Subcutaneous abdominal adipose tissue (tissue), 5 donors: ENCODE data around the gene DNAJC5.

Experiments used
- H3K27ac ChIP-seq: one replicate; pipeline ENCODE4 v1.7.0; 2013; ENCODE audit warnings: low read depth, mild to moderate bottlenecking, inconsistent platforms, low read length, moderate library complexity
- H3K27me3 ChIP-seq, 5 donors: one replicate each; pipeline ENCODE4 v1.7.0; 2013; ENCODE audit warnings: low read length in 5 of 5, inconsistent platforms in 1 of 5; ENCODE audit not compliant: control insufficient read depth in 5 of 5, insufficient read depth in 4 of 5
- H3K36me3 ChIP-seq, 5 donors: one replicate each; pipeline ENCODE4 v1.7.0; 2013; ENCODE audit warnings: low read length in 5 of 5; ENCODE audit not compliant: control insufficient read depth in 5 of 5, insufficient read depth in 5 of 5
- H3K4me1 ChIP-seq, 5 donors: one replicate each; pipeline ENCODE4 v1.7.0; 2013; ENCODE audit warnings: low read length in 5 of 5, mild to moderate bottlenecking in 3 of 5, moderate library complexity in 1 of 5; ENCODE audit not compliant: control insufficient read depth in 5 of 5, insufficient read depth in 5 of 5
- H3K4me3 ChIP-seq, 5 donors: one replicate each; pipeline ENCODE4 v1.7.0; 2013; ENCODE audit warnings: low read length in 5 of 5, low read depth in 1 of 5
- H3K9ac ChIP-seq, 5 donors: one replicate each; pipeline ENCODE4 v1.7.0; 2013; ENCODE audit warnings: low read length in 5 of 5, mild to moderate bottlenecking in 4 of 5, moderate library complexity in 3 of 5
- H3K9me3 ChIP-seq, 5 donors: one replicate each; pipeline ENCODE4 v1.7.0; 2013; ENCODE audit warnings: low read length in 5 of 5; ENCODE audit not compliant: control insufficient read depth in 5 of 5
- donor health status: healthy.
- donor health status: healthy.
- donor health status: healthy.
- donor health status: healthy.
- donor health status: healthy.

Gene DNAJC5

GRCh38 chr20:63854069-63854765 lies 40.7 kb upstream of the DNAJC5 start:
- Histone ChIP-seq H3K4me1 (peaks cover 12 to 70% (median 54%) of the 10 kb centered on the region in 5 donors), H3K9ac (peak overlapping the region in 2 of 5 donors; percentile 56 to 64), H3K36me3 (no peaks in the 10 kb centered on the region), H3K9me3 (no peaks in the 10 kb centered on the region), H3K4me3 (peak overlapping the region in 2 of 5 donors; percentile 29 to 42), H3K27me3 (peaks cover 0 to 39% (median 33%) of the 10 kb centered on the region in 5 donors), H3K27ac (peak overlapping the region; percentile 54)

- Histone ChIP-seq H3K9me3 (no peaks in the 10 kb centered on the region), H3K4me3 (peak overlapping the region in 2 of 5 donors; percentile 29 to 42), H3K9ac (peak overlapping the region in 3 of 5 donors; percentile 39 to 64 (median 56)), H3K4me1 (peaks cover 14 to 77% (median 59%) of the 10 kb centered on the region in 5 donors), H3K27ac (peak overlapping the region; percentile 54), H3K36me3 (no peaks in the 10 kb centered on the region), H3K27me3 (peaks cover 0 to 39% (median 33%) of the 10 kb centered on the region in 5 donors)
These were observed 40.1 kb upstream of the DNAJC5 start for GRCh38 chr20:63854766-63855362.

- Histone ChIP-seq H3K36me3 (no peaks in the 10 kb centered on the region), H3K4me3 (peak overlapping the region in 2 of 5 donors; percentile 29 to 42), H3K9ac (peak overlapping the region in 2 of 5 donors; percentile 39 to 43), H3K27me3 (peaks cover 0 to 38% (median 33%) of the 10 kb centered on the region in 5 donors), H3K27ac (peak overlapping the region; percentile 54), H3K9me3 (no peaks in the 10 kb centered on the region), H3K4me1 (peaks cover 14 to 83% (median 59%) of the 10 kb centered on the region in 5 donors)
These were observed 39.4 kb upstream of the DNAJC5 start for GRCh38 chr20:63855363-63856097.

- H3K4me1 ChIP-seq = peaks cover 14 to 83% (median 59%) of the 10 kb centered on the region in 5 donors
These were observed 38.8 kb upstream of the DNAJC5 start for GRCh38 chr20:63856098-63856511.

GRCh38 chr20:63857764-63858392 lies 37.0 kb upstream of the DNAJC5 start:
- Histone ChIP-seq H3K27ac (peak overlapping the region; percentile 30), H3K9me3 (no peaks in the 10 kb centered on the region), H3K9ac (peak overlapping the region in 1 of 5 donors; percentile 35), H3K4me3 (peak overlapping the region in 3 of 5 donors; percentile 16 to 30 (median 18)), H3K27me3 (peaks cover 0 to 36% (median 30%) of the 10 kb centered on the region in 5 donors), H3K36me3 (peaks cover 0 to 16% (median 11%) of the 10 kb centered on the region in 5 donors), H3K4me1 (peaks cover 14 to 77% (median 57%) of the 10 kb centered on the region in 5 donors)

More at GRCh38 chr20:63856098-63856511, 38.8 kb upstream of the DNAJC5 start:
- H3K4me3 ChIP-seq = no peak overlapping the region
- H3K9ac ChIP-seq = no peak overlapping the region
- H3K9me3 ChIP-seq = no peaks in the 10 kb centered on the region
- no peak overlapping the region for H3K27ac ChIP-seq
- peaks cover 0 to 36% (median 32%) of the 10 kb centered on the region in 5 donors for H3K27me3 ChIP-seq
- H3K36me3 ChIP-seq = peaks cover 0 to under 1% (median 0%) of the 10 kb centered on the region in 5 donors

- peak overlapping the region in 3 of 5 donors; percentile 16 to 30 (median 18) for H3K4me3 ChIP-seq
- no peaks in the 10 kb centered on the region for H3K9me3 ChIP-seq
- peak overlapping the region; percentile 30 for H3K27ac ChIP-seq
- H3K27me3 ChIP-seq = peaks cover 0 to 36% (median 30%) of the 10 kb centered on the region in 5 donors
- peaks cover 13 to 79% (median 59%) of the 10 kb centered on the region in 5 donors for H3K4me1 ChIP-seq
- H3K9ac ChIP-seq = no peak overlapping the region
- peaks cover 0 to 16% (median 11%) of the 10 kb centered on the region in 5 donors for H3K36me3 ChIP-seq
These were observed 36.3 kb upstream of the DNAJC5 start for GRCh38 chr20:63858393-63859165.

GRCh38 chr20:63859166-63859699 lies 35.7 kb upstream of the DNAJC5 start:
- H3K4me3 ChIP-seq = peak overlapping the region in 1 of 5 donors; percentile 14
- H3K9me3 ChIP-seq = no peaks in the 10 kb centered on the region
- H3K4me1 ChIP-seq = peaks cover 14 to 79% (median 60%) of the 10 kb centered on the region in 5 donors
- H3K27ac ChIP-seq = peak overlapping the region; percentile 30
- H3K36me3 ChIP-seq = peaks cover 0 to 16% (median 11%) of the 10 kb centered on the region in 5 donors
- peaks cover 0 to 36% (median 28%) of the 10 kb centered on the region in 5 donors for H3K27me3 ChIP-seq
- H3K9ac ChIP-seq = peak overlapping the region in 1 of 5 donors; percentile 16

GRCh38 chr20:63860325-63861051 lies 34.4 kb upstream of the DNAJC5 start:
- Histone ChIP-seq H3K4me1 (peaks cover 14 to 77% (median 55%) of the 10 kb centered on the region in 5 donors), H3K9me3 (no peaks in the 10 kb centered on the region), H3K9ac (no peak overlapping the region), H3K27ac (no peak overlapping the region), H3K36me3 (peaks cover 0 to 16% (median 11%) of the 10 kb centered on the region in 5 donors), H3K4me3 (no peak overlapping the region), H3K27me3 (peaks cover 0 to 29% (median 18%) of the 10 kb centered on the region in 5 donors)
